ENCODE data around the gene SGSM2. TPM values are rescaled to one million over a fixed set of nuclear protein-coding genes. Genes with fewer than 3 reads are reported as not detected.

SGSM2 gene
- total RNA-seq, 4 donors from 2014 or later: 48.2 to 117 (median 90.4) TPM

GRCh38 chr17:2378905-2379304, 41.6 kb downstream of the SGSM2 start:
- Histone ChIP-seq H3K36me3 (peaks cover 60% of the 10 kb centered on the region), H3K27ac (no peak overlapping the region), H3K4me3 (no peak overlapping the region), H3K27me3 (no peaks in the 10 kb centered on the region), H3K4me1 (peaks cover 23% of the 10 kb centered on the region), H3K9me3 (no peaks in the 10 kb centered on the region)
- TF ChIP-seq POLR2AphosphoS5 (IDR thresholded peaks at IDR 0.05) (no peak), EP300 (IDR thresholded peaks at IDR 0.05) (no peak), CTCF (IDR thresholded peaks at IDR 0.05) (no peak), POLR2A (IDR thresholded peaks at IDR 0.05) (no peak)
- WGBS: 92% methylated on average over 9 of the region's 11 CpGs
- no peak for DNase-seq (ENCODE audit: low spot score in 2 of 2)

GRCh38 chr17:2379489-2380225, 42.4 kb downstream of the SGSM2 start:
- TF ChIP-seq POLR2AphosphoS5 (IDR thresholded peaks at IDR 0.05) (no peak), CTCF (IDR thresholded peaks at IDR 0.05) (no peak), EP300 (IDR thresholded peaks at IDR 0.05) (no peak), POLR2A (IDR thresholded peaks at IDR 0.05) (no peak)
- H3K4me3 ChIP-seq: no peak overlapping the region
- H3K36me3 ChIP-seq: peaks cover 60% of the 10 kb centered on the region
- DNase-seq (ENCODE audit: low spot score in 2 of 2): no peak
- 80% methylated on average over 2 of the region's 25 CpGs for WGBS
- no peak overlapping the region for H3K27ac ChIP-seq
- no peaks in the 10 kb centered on the region for H3K27me3 ChIP-seq
- peaks cover 24% of the 10 kb centered on the region for H3K4me1 ChIP-seq
- H3K9me3 ChIP-seq: no peaks in the 10 kb centered on the region

GRCh38 chr17:2380226-2380922, 43.1 kb downstream of the SGSM2 start:
- H3K27ac ChIP-seq: no peak overlapping the region
- no peaks in the 10 kb centered on the region for H3K27me3 ChIP-seq
- no peak for DNase-seq (ENCODE audit: low spot score in 2 of 2)
- H3K4me3 ChIP-seq: no peak overlapping the region
- peaks cover 28% of the 10 kb centered on the region for H3K4me1 ChIP-seq
- no peaks in the 10 kb centered on the region for H3K9me3 ChIP-seq
- no peak for TF ChIP-seq POLR2A (IDR thresholded peaks at IDR 0.05)
- no peak for TF ChIP-seq EP300 (IDR thresholded peaks at IDR 0.05)
- TF ChIP-seq CTCF (IDR thresholded peaks at IDR 0.05): no peak
- TF ChIP-seq POLR2AphosphoS5 (IDR thresholded peaks at IDR 0.05): no peak
- 50% methylated on average over 2 of the region's 16 CpGs for WGBS
- peaks cover 55% of the 10 kb centered on the region for H3K36me3 ChIP-seq

GRCh38 chr17:2380950-2381649, 43.8 kb downstream of the SGSM2 start:
- H3K27me3 ChIP-seq: no peaks in the 10 kb centered on the region
- no peak for DNase-seq (ENCODE audit: low spot score in 2 of 2)
- H3K27ac ChIP-seq: no peak overlapping the region
- 100% methylated on average over 1 of the region's 15 CpGs for WGBS
- TF ChIP-seq POLR2A (IDR thresholded peaks at IDR 0.05): no peak
- no peak for TF ChIP-seq EP300 (IDR thresholded peaks at IDR 0.05)
- TF ChIP-seq CTCF (IDR thresholded peaks at IDR 0.05): no peak
- no peak for TF ChIP-seq POLR2AphosphoS5 (IDR thresholded peaks at IDR 0.05)
- H3K4me3 ChIP-seq: no peak overlapping the region
- H3K36me3 ChIP-seq: peaks cover 55% of the 10 kb centered on the region
- H3K4me1 ChIP-seq: peaks cover 32% of the 10 kb centered on the region
- no peaks in the 10 kb centered on the region for H3K9me3 ChIP-seq

All from suprapubic skin (tissue), 4 donors.